HL-60/S4 (cell line): ENCODE results near the gene CD8B.
"Not testable (repeated sequence)": the region's sequence is repeated elsewhere in the genome, so short reads cannot be mapped to it uniquely, and the experiment has no call there.

Source experiments
- in situ Hi-C: fragments of 300-500 bp; cut with MboI; formaldehyde crosslinking; loops from 2 replicates; pipeline ENCODE4 v1.14.3; 2022; ENCODE audit warnings: low sequenced_read_pairs

Gene CD8B

DNA sequence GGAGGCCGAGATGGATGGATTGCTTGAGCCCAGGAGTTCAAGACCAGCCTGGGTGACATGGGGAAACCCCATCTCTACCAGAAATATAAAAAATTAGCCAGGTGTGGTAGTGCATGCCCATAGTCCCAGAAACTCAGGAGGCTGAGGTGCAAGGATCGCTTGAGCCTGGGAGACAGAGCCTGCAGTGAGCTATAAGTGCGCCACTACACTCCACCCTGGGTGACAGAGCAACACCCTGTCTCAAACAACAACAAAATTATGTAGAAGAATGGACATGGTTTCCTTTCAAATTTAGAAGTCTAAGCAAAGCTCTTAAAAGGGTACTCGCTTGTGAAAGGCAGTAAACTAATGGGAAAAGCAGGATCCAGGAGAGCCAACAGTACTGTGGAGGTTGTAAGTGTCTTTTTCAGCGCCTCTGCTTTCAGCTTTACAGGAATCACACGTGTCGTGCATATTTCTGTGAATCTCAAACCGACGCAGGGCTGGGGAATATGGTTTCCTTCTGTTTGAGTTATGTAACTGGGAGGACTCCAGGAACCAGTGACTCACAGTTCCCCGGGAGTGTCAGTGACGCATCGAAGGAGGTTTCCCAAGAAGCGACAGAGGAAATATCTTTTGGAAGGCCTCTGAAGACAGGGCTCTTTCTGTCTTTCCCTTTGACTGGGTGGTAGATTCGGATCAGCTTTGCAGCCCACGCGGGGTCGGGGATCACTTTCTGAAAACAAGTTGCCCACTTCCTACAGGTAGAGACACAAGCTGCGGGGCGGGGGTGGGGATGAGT lies 24.6 kb downstream of the CD8B start:
- in situ Hi-C loops = not testable (repeated sequence)

DNA sequence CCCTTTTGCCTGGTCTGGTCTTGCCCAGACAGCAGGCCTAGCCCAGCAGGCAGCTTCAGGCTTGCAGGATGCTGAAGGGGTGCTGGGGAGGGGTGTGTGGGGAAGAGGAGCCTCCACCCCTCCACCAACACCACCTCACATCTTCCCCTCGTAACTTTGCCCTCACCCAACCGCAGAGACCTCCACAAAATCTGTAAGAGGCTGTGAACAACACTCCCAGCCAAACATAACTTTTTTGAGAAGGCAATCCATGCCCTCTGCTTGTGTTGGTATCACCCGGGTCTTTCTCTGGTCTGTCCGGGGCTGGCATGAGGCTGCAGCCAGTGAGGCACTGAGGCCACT lies 26.2 kb downstream of the CD8B start:
- in situ Hi-C loops = not testable (repeated sequence)

DNA sequence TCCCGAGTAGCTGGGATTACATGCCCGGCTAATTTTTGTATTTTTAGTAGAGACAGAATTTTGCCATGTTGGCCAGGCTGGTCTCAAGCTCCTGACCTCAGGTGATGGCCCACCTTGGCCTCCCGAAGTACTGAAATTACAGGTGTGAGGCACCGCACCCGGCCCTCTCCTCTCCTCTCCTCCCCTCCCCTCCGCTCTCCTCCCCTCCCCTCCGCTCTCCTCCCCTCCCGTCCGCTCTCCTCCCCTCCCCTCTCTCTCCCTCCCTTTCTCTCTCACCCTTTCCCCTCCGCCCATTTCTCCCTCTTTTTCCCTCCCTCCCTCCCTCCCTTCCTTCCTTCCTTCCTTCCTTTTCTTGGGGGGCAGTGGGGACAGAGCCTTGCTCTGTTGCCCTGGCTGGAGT lies 28.4 kb downstream of the CD8B start:
- in situ Hi-C loops = no loop called here

GRCh38 chr2:86832334-86833096 lies 29.2 kb downstream of the CD8B start:
- in situ Hi-C loops = no loop called here

GRCh38 chr2:86831537-86831936 lies 30.1 kb downstream of the CD8B start:
- in situ Hi-C loops = no loop called here

DNA sequence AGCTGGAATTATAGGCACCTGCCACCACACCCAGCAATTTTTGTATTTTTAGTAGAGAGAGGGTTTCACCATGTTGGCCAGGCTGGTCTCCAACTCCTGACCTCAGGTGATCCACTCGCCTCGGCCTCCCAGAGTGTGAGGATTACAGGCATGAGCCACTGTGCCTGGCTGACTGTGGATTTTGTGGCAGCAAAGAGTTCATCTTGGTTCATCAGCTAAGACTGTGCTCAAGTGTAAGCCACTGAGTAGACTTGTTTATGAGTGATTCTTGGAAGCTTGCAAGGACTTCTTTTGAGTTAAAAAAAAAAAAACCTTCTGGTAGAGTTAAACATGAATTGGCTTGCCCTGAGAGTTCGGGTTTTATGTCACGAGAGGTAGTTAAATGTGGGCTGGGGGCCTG lies 34.7 kb downstream of the CD8B start:
- in situ Hi-C loops = no loop called here

DNA sequence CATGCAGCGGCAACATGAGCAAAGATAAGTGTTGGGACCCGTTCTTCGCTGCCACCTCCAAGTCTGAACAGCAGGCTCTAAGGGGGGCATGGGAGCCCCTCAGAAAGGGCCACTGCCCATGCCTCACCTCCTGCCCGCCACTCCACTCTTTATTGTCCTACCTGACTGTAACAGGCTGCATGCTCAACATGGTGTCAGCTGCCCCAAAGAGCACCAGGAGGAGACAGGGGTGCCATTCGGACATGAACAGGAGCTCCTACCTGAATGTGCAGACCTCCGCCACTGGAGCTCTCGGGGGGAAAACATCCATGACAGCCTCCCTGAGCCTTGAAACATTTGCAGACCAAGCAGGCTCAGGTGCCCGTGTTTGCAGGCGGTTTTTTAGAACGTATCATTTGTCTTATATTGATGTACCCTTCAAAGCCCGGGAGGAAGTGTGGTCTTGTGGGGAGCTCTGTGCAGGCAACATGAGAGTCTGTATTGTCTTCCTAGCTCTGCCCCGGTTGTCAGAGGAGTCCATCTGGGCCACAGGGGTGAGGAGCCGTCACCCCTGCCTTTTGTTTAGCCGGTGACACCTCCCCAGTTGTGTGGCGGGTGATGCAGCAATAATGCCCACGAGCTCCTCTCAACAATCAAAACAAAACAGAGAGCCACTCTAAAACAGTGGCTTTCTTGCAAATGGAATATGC lies 35.8 kb downstream of the CD8B start:
- in situ Hi-C loops = no loop called here

DNA sequence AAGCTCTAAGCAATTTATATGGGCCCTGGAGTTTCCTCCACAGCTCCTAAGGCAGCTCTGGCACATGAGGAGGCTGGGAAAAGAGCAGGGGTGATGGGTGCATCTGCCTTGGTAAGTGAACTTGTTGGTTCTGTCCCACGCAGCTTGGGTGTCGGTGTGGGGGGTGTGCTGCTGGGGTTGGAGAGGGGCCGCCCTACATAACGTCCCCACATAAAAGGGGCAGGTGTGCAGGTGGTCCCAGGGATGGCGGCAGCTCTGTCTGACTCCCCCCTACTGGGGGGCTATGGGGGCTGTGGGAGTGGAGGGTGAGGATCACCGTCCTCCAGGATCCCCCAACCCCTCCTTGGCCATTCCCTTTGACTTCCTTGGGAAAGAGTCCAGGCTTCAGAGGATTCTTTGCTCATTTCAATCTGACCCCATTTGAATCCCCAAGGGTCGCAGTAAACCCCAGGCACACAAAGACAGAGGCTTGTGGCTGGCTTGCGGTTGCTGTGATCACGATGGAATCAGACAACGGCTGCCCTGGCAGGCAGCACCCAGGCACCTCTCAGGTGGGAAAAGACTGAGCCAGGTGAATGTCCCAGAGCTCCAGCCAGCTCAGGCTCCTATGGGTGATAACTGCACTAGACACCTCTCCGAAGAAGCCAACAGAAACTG lies 36.5 kb downstream of the CD8B start:
- in situ Hi-C loops = no loop called here

DNA sequence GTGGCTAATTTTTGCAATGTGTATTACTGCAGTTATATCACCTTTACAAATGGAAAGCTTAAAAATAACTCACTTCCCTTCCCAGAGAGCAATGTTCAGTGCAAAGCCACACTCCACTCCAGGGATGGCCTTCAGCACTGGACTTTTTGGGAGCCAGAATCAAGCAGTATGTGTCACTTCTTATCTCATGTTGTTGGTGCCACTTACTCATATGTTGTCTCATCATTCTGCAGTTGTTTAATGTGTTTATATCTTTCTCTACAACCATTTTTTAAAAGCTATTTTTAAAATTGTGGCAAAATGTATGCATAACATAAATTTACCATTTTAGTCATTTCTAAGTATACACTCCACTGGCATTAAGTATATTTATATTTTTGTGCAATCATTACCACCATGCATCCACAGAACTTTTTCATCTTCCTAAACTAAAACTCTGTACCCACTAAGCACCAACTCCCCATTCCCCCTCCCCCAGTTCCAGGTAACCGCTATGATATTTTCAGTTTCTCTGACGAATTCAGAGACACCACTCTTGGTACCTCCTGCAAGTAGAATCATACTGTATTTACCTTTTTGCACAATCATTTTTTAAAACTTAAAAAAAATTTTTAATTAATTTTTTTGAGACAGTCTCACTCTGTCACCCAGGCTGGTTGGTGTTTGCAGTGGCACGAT lies 38.9 kb downstream of the CD8B start:
- in situ Hi-C loops = no loop called here

DNA sequence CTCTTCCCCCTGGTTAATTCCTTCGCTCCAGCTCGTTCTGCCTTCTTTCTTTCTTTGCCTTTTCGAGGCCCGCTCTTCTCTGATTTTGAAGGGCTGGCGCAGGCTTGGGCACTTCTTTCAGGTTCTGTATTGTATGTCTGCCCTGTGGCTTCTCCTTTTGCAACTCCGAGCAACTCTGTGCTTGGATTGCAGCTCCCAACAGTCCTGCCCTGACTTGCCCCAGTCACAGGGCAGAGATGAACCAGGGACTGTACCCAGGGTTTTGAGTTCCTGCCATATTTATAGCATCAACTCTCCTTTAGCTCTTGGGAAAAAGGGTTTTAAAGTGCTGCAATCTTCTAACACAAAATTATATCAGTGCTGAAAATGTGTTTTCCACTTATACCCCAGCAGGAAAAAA lies 39.8 kb downstream of the CD8B start:
- in situ Hi-C loops = no loop called here

DNA sequence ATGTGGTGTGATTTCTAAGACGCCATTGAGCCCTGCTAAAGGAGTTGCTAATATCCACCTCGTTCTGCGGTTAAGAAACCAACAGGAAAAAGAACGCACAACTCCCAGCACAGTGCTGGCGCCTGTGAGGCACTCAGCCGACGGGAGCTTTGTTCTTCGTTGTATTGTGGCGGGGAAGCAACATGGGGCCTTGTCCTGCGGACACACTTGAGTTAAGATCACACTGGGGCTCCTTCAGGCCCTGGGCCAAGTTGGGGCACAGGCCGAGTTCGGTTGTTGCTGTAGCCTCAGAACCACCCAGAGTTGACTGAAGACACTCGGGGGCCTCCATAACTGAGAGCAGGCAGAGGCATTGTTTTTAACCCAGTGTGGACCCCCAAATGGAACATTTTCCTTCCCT lies 40.4 kb downstream of the CD8B start:
- in situ Hi-C loops = no loop called here

- in situ Hi-C loops = no loop called here
Measured at GRCh38 chr2:86818957-86819356, 42.7 kb downstream of the CD8B start.

- in situ Hi-C loops = no loop called here
Measured at GRCh38 chr2:86818114-86818801, 43.4 kb downstream of the CD8B start.

- in situ Hi-C loops = no loop called here
Measured at GRCh38 chr2:86815611-86816010, 46.1 kb downstream of the CD8B start.

DNA sequence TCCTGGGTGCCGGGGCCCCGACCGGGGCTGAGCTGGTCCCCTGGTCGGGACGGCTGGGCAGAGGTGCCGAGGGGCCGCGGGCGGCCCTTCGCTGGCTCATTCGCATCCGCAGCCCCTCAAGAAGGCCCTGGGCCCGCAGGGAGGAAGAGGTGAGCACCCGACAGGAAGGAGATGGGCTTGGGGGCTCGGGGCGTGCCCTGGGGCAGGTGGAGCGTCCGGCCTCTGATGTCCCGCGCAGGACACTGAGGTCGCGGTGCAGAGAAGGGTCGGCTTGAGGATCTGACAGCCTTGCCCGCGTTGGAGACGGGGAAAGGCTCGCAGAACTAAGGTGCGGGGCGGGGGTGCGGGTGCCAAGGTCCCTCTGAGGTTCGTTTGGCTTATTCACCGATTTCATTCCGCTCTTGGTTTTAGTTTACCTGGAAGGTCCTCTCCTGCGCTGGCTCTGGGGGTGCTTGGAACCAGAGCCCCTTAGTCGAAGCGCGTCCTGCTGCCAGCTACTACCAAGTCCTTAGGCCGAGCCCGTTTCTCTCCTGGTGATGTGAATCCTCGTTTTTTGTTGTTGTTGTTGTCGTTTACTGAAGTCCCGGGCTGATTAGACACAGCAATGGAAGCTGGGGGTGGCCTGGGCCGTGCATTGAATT lies 52.1 kb downstream of the CD8B start:
- in situ Hi-C loops = no loop called here

- in situ Hi-C loops = no loop called here
Measured at GRCh38 chr2:86808315-86809161, 53.1 kb downstream of the CD8B start.

DNA sequence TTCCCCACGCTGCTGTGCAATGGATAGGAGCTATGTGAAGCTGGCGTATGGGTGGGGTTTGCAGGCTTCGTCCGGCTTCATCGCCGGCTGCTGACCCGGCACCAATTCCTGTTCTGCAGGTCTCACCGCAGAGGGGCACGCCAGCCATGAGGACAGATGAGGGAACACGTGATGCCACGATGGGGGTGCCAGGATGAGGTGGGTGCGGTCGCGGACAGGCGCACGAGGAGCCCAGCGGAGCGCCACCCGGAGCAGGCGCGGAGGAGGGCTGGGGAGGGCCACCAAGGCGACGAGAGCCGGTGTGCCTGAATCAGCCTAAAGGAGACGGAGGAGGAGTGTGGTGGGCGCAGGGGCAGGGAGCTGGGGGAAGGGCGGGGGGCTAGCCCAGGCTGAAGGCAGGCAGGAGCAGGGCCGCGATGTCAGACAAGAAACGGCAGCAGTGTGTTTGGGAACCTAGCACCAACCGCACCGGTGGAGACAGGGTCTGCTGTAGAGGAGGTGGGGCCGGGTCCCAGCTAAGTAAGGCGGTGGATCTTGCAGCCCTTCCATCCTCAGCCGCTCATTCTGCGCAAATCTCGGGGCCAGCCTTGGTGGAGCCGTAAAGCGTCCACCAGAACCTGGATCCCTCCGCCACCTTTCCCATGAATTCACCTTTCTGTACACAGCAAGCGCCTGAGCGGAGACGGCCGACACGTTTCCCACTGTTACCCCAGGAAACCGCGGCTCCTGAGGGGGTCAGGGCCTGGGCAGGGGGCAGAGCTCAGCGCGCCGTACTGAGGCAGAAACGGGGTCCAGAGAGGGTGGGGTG lies 54.0 kb downstream of the CD8B start:
- in situ Hi-C loops = no loop called here

GRCh38 chr2:86807133-86807467 lies 54.6 kb downstream of the CD8B start:
- in situ Hi-C loops = no loop called here
